RCC 7860 (cell line): ENCODE results near the gene KAZN.
A peak's percentile ranks its signal among the peaks of the same experiment; 100 is the strongest.

Source experiments
- DNase-seq: peaks from one replicate; pipeline ENCODE4 v3.0.0-alpha.2; 2015; ENCODE audit warnings: low spot score
- FAIRE-seq: peaks from 2 replicates; lab custom pipeline; 2012; peaks lifted over from hg19 to GRCh38; lab: Jason Lieb, UNC

Gene KAZN

DNA sequence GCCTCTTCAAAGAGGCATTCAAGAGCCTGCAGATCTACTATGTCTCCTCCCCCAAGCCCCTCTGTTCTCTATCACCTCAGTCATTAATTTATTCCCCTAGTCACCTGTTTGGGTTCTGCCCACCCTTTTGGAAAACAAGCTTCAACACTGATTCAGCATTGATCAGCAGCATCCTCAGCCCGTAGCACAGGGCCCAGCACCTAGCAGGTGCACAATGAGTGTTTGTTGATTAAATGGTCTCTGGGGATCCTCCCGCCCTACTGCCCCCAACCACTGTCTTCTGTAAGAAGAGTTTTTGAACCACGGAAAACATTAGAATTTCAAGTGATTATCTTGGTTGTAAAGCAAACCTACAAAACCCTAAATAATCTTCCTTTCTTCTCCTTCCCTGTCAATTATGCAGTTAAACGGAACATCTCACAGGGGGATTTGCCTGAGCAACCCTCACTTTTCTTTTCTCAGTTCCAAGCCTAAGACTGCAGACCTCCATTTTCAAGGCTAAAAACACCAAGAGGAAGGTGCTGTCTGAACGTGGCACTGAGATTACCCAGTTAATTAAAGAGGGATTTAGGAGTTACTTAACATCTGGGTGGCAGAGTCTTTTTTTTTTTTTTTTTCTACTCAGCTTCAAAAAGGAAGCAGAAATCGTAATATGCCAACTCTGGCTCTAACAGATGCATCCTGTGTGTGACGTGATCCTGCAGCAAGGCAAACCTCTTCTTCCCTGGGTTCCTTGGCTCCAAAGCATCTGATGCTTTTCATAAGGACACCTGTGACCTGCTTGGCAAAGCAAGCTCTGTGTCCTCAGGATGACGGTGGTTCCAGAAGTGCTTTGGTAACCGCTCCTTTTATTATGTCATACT lies 163.0 kb downstream of the KAZN start:
- no peak for DNase-seq
- FAIRE-seq = no peak

GRCh38 chr1:14763977-14764376 lies 165.5 kb downstream of the KAZN start:
- DNase-seq = no peak
- no peak for FAIRE-seq

GRCh38 chr1:14765773-14766172 lies 167.3 kb downstream of the KAZN start:
- FAIRE-seq (peak; percentile 25), DNase-seq (peak; percentile 60)

DNA sequence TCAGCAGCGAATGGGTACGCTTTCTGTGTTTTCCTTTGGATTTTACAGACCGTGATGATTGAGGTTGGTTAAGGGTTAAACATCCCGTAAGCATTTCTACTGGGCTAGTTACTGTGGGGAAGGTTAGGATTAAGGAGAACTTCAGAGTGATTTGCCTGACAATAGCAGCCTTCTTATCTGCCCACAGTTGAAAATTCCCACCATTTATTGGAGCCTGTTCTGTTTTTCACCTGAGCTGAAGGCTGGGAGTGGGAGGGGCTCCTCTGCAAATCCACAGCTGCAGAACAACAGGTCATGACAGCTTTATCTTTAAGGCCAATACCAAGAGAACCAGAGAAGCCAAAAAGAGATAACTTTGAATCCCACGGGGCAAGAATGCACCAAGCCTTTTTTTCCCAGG lies 168.6 kb downstream of the KAZN start:
- DNase-seq (no peak), FAIRE-seq (no peak)

DNA sequence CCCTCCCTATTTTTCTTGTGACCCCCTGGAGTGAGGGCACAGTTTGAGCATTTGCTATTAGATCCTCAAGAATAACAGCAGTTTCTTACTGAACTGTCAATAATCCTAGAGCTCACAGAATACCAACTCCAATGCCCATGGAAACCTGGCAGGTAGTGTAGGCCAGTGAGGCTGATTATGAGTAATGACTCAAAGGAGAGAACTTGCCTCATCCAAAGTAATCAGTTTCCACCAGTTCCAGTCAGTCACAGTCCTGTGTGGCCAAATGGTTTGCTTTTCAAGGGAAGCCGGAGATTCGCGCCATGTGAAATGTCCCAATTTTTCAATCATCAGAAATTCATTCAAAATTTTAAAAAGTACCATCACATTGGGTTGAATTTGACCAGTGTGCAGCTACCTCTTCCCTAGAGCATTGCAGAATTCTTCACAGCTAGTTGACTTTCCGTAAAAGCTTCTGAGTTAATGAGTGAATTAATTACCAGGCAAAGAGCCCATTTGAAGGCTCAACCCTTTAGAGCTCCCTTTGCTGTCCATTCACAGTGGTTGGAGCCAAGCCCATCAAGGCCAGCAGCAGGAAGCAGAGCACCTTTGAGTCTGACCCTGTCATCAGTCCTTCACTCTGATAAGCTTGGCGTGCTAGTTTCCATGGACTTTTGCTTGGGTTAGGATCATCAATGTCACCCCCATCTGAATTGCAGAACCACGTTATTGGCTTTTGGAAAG lies 170.3 kb downstream of the KAZN start:
- FAIRE-seq = no peak
- DNase-seq = no peak

DNA sequence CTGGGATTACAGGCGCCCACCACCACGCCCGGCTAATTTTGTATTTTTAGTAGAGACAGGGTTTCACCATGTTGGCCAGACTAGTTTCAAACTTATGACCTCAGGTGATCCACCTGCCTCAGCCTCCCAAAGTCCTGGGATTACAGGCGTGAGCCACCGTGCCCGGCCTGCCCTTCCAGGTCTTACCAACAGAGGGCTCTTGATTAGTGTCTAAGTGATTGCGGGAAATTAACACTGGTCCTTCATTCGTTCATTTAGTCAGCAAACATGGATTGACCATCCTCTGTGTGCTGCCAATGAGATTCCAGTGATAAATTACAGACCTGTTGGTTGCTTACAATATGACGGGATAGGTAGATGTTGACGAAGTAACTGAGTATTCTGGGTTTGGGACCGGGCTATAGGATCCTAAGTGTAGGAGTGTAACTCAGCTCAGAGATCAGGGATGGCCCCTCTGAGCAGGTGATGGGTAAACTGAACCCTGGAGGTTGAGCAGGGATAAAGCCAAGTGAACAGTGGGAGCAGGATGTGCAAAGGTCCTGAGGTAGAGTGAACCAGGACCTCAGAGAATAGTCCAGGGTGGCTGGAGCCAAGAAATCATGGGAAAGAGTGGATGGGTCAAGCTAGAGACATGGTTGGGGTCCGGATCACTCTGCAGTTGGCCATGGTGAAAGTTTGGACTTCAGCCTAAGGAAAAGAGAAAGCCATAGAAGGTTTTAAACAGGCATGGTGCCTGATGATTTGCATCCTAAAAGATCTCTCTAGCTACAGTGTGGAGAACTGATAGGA lies 171.2 kb downstream of the KAZN start:
- FAIRE-seq = no peak

GRCh38 chr1:14773396-14774025 lies 175.0 kb downstream of the KAZN start:
- FAIRE-seq = no peak
- DNase-seq = no peak

More for the DNA sequence above, 171.2 kb downstream of the KAZN start:
- DNase-seq = no peak

- DNase-seq (no peak), FAIRE-seq (no peak)
Measured at GRCh38 chr1:14774225-14774624, 175.7 kb downstream of the KAZN start.

DNA sequence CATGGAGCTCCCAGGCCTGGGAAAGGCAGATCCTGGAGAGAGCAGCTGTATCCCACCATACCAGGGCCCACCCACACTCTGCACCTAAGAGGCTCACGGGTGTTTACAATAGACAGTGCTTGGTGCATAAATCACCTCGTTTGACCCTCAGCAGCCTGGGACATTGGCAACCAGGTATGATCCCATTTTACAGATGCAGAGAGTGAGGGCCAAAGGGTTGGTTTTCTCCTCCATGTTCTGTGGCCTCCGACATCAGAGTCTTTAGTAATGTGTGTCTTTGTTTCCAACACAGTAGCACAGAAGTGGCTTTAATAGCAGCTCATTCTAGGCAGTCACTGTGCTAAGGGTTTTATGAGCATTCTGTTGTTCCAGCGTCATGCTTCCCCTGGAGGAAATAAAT lies 176.5 kb downstream of the KAZN start:
- DNase-seq = no peak
- no peak for FAIRE-seq

DNA sequence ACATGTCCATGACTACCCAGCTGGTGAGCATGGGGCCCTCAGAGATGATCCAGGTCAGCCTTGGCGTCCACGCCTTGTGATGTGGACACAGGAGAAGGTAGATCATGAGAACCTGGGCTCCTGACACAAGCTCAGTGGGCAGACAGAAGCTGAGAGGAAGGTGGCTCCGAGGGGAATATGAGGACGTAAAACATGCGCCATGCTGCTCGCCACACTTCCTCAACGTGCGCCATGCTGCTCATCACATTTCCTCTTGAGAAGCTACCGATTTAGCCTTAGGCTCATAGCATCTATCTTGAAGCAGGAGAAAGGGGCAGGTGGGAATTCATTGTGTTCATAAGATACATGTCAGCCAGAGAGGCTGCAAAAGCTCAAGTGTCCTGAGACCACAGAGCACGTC lies 176.9 kb downstream of the KAZN start:
- FAIRE-seq (no peak), DNase-seq (no peak)

DNA sequence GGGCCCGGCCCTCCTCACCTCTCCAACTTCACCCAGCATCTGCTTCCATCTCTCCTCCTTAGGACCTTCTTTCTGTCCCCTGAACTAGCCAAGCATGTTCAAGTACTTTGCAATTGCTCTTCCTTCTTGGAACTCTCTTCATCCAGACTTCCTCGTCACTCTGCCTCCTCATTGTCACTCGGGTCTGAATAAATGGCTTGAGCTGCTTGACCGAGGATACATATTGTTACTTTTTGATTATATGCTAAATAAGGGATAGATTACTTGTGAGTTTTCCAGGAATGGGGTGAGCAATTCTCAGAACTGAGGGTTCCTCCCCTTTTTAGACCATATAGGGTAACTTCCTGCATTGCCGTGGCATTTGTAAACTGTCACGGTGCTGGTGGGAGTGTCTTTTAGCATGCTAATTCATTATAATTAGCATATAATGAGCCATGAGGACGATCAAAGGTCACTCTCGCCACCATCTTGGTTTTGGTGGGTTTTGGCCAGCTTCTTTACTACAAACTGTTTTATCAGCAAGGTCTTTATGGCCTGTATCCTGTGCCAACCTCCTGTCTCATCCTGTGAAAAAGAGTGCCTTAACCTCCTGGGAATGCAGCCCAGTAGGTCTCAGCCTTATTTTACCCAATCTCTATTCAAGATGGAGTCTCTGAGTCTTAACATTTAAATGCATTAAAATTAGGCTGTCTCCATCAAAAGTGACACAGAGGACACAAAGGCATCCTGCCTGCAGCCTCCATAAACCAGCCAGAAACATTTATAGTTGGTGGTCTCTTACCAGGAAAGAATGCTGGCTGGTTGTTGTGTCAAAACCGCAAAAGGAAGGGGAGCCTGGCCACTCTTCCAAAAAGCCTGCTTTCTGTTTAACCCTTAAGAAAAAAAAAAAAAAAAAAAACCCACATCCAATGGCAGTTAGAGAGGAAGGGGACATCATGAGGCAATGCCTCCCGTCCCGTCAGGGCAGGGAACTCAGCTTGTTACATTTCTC lies 179.3 kb downstream of the KAZN start:
- FAIRE-seq (no peak), DNase-seq (no peak)

- no peak for DNase-seq
- no peak for FAIRE-seq
Measured at GRCh38 chr1:14778541-14778897, 180.0 kb downstream of the KAZN start.

- FAIRE-seq (no peak), DNase-seq (peak; percentile 10)
Measured at GRCh38 chr1:14778898-14779865, 180.7 kb downstream of the KAZN start.

DNA sequence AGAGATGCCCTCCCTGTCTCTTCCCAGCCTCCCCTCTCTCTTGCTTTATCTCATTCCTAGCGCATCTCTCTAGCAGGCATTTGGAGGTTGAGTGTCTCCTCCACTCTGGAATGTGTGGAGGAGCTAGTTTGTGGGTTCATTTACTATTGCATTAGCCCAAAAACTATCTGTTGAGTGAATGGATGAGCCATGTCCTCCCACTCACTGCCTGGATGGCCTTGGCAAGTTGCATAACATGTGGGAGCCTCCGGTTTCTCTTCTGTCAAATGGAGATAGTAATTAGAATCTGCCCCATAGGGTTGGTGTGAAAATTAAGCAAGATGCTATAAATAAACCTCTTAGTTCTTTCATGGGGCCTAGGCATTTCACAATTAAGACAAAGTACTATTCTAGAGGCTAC lies 181.8 kb downstream of the KAZN start:
- no peak for DNase-seq
- FAIRE-seq = no peak

DNA sequence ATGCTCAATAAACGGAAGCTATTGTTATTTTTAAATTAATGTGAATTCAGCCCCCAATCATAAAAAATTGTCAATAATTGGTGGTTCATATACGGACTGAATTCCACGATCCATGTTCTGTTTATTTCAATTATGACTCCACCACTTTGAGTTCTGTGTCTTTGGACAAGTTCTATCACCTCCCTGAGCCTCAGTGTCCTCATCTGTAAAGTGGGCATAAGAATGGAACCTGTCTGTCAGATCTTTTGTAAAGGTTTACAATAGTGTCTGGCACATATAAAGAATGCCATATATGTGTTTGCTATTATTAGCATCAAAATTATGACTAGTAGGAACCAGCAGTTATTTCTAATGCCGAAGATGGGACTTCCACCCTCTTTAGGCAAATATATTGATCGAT lies 183.3 kb downstream of the KAZN start:
- DNase-seq (no peak), FAIRE-seq (no peak)

- no peak for DNase-seq
- no peak for FAIRE-seq
Measured at GRCh38 chr1:14782741-14783591, 184.5 kb downstream of the KAZN start.

- no peak for FAIRE-seq
Measured at GRCh38 chr1:14783592-14783886, 185.1 kb downstream of the KAZN start.

More at GRCh38 chr1:14783592-14783886, 185.1 kb downstream of the KAZN start:
- no peak for DNase-seq
